ENCODE results near the gene SLC13A2.
A peak's percentile ranks its signal among the peaks of the same experiment; 100 is the strongest.

Gene SLC13A2

DNA sequence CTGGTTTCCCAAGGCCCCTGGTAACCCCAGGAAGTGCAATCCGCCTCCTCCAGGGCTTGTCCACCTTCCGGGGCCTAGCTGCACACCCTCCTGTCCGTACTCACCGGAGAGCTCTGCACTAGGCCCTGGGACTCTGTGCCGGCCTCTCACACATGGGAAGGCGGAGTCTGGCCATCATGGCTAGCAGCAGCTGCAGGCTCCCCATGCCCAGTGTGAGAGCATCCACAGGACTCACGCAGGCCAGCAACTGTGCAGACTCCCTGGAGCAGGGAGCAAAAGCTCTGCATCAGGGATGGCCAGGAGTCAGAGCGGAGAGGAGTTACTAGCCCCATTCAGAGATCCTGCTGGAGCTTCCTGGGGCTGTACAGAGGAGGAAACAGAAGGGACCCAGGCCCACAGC, 52.9 kb downstream of the SLC13A2 start:
- no peak overlapping the region for H3K4me3 ChIP-seq (ENCODE audit: low read depth, low read length)
- no peaks in the 10 kb centered on the region for H3K36me3 ChIP-seq (ENCODE audit: control insufficient read depth in 2 of 2, insufficient read depth in 1 of 2, low read length in 2 of 2)
- H3K4me1 ChIP-seq (ENCODE audit: control insufficient read depth, insufficient read depth, low read length): peaks cover 5% of the 10 kb centered on the region; the same call in 1 of the 2 replicates
- H3K9me3 ChIP-seq (ENCODE audit: control insufficient read depth, insufficient read depth, low read depth, low read length): no peaks in the 10 kb centered on the region
- CTCF ChIA-PET: interaction anchor here (0.8 to 4.7 kb wide), 3 partner anchors 9 to 32 kb away, joined by 3 to 17 read pairs (median 5); no protein-coding TSS in a partner anchor
- H3K27ac ChIP-seq (ENCODE audit: extremely low read depth, low read depth, low read length): no peak overlapping the region
- TF ChIP-seq, protein P1, sequence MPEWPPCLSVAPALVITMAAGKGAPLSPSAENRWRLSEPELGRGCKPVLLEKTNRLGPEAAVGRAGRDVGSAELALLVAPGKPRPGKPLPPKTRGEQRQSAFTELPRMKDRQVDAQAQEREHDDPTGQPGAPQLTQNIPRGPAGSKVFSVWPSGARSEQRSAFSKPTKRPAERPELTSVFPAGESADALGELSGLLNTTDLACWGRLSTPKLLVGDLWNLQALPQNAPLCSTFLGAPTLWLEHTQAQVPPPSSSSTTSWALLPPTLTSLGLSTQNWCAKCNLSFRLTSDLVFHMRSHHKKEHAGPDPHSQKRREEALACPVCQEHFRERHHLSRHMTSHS (tag by site-specific recombination; IDR thresholded peaks at IDR 0.05): no peak
- peak; percentile 74 for TF ChIP-seq ZIC2 (tag by site-specific recombination; IDR thresholded peaks at IDR 0.05)
- POLR2A ChIA-PET: interaction anchor here (0.6 kb wide), 1 partner anchor 104 kb away, joined by 3 read pairs; no protein-coding TSS in a partner anchor

DNA sequence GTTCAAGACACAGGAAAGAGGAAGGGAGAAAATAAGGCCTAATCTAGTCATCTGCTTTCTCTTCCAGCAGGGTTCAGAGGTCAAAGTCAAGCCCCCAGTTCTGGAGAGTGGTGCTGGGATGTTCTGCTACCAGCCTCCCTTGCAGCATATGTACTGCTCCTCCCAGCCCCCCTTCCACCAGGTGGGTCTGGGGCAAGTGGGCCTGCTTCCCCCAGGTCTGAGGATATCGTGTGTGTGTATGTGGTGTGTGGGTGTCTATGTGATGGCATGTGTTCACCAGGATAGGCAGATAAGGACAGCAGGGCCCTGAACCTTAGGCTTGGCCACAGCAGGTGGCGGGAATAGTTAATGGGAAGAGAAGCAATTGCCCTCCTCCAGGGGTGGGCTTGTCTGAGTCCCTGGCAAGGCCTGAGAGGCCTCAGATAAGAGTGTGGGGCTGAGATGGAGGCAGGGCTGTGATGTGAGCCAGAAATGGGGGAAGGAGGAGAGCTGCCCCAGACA, 53.8 kb downstream of the SLC13A2 start:
- Histone ChIP-seq H3K4me3 (ENCODE audit: low read depth, low read length) (no peak overlapping the region), H3K4me1 (ENCODE audit: control insufficient read depth, insufficient read depth, low read length) (peaks cover 5% of the 10 kb centered on the region; the same call in 1 of the 2 replicates), H3K36me3 (ENCODE audit: control insufficient read depth in 2 of 2, insufficient read depth in 1 of 2, low read length in 2 of 2) (no peaks in the 10 kb centered on the region), H3K27ac (ENCODE audit: extremely low read depth, low read depth, low read length) (no peak overlapping the region), H3K9me3 (ENCODE audit: control insufficient read depth, insufficient read depth, low read depth, low read length) (no peaks in the 10 kb centered on the region)
- ChIA-PET CTCF (interaction anchor here (1.2 to 4.7 kb wide), 3 partner anchors 9 to 32 kb away, joined by 3 to 17 read pairs (median 17); no protein-coding TSS in a partner anchor), POLR2A (no interaction called here)
- TF ChIP-seq ZSCAN16 (tag by site-specific recombination; IDR thresholded peaks at IDR 0.05) (no peak), ZNF121 (tag by site-specific recombination; IDR thresholded peaks at IDR 0.05) (no peak), ZNF670 (tag by site-specific recombination; IDR thresholded peaks at IDR 0.05; ENCODE audit: low read depth) (no peak), ZNF426 (tag by site-specific recombination; IDR thresholded peaks at IDR 0.05) (no peak), OSR2 (tag by site-specific recombination; IDR thresholded peaks at IDR 0.05) (no peak), EGR2 (tag by site-specific recombination; IDR thresholded peaks at IDR 0.05; ENCODE audit: low read depth) (peak; percentile 78), ZFHX2 (tag by site-specific recombination; conservative IDR thresholded peaks at IDR 0.05) (peak; percentile 77), ZNF155 (tag by site-specific recombination; IDR thresholded peaks at IDR 0.05) (no peak), ZNF830 (tag by site-specific recombination; IDR thresholded peaks at IDR 0.05; ENCODE audit: low read depth) (no peak), ZIC2 (tag by site-specific recombination; IDR thresholded peaks at IDR 0.05) (peak; percentile 65), ZNF416 (tag by site-specific recombination; IDR thresholded peaks at IDR 0.05) (no peak), ZNF311 (tag by site-specific recombination; IDR thresholded peaks at IDR 0.05; ENCODE audit: borderline replicate concordance) (no peak), ZNF560 (tag by site-specific recombination; IDR thresholded peaks at IDR 0.05; ENCODE audit: borderline replicate concordance) (no peak), ZNF140 (tag by site-specific recombination; IDR thresholded peaks at IDR 0.05) (no peak), SCRT1 (tag by site-specific recombination; IDR thresholded peaks at IDR 0.05; ENCODE audit: borderline replicate concordance) (no peak), KLF9 (tag by site-specific recombination; IDR thresholded peaks at IDR 0.05; ENCODE audit: low read depth) (no peak), ZNF174 (tag by site-specific recombination; IDR thresholded peaks at IDR 0.05) (no peak)
- TF ChIP-seq, protein P2, sequence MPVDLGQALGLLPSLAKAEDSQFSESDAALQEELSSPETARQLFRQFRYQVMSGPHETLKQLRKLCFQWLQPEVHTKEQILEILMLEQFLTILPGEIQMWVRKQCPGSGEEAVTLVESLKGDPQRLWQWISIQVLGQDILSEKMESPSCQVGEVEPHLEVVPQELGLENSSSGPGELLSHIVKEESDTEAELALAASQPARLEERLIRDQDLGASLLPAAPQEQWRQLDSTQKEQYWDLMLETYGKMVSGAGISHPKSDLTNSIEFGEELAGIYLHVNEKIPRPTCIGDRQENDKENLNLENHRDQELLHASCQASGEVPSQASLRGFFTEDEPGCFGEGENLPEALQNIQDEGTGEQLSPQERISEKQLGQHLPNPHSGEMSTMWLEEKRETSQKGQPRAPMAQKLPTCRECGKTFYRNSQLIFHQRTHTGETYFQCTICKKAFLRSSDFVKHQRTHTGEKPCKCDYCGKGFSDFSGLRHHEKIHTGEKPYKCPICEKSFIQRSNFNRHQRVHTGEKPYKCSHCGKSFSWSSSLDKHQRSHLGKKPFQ (tag by site-specific recombination; IDR thresholded peaks at IDR 0.05): no peak
- TF ChIP-seq, protein P3, sequence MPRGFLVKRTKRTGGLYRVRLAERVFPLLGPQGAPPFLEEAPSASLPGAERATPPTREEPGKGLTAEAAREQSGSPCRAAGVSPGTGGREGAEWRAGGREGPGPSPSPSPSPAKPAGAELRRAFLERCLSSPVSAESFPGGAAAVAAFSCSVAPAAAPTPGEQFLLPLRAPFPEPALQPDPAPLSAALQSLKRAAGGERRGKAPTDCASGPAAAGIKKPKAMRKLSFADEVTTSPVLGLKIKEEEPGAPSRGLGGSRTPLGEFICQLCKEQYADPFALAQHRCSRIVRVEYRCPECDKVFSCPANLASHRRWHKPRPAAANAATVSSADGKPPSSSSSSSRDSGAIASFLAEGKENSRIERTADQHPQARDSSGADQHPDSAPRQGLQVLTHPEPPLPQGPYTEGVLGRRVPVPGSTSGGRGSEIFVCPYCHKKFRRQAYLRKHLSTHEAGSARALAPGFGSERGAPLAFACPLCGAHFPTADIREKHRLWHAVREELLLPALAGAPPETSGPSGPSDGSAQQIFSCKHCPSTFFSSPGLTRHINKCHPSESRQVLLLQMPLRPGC (tag by site-specific recombination; IDR thresholded peaks at IDR 0.05): no peak
- TF ChIP-seq, protein P4, sequence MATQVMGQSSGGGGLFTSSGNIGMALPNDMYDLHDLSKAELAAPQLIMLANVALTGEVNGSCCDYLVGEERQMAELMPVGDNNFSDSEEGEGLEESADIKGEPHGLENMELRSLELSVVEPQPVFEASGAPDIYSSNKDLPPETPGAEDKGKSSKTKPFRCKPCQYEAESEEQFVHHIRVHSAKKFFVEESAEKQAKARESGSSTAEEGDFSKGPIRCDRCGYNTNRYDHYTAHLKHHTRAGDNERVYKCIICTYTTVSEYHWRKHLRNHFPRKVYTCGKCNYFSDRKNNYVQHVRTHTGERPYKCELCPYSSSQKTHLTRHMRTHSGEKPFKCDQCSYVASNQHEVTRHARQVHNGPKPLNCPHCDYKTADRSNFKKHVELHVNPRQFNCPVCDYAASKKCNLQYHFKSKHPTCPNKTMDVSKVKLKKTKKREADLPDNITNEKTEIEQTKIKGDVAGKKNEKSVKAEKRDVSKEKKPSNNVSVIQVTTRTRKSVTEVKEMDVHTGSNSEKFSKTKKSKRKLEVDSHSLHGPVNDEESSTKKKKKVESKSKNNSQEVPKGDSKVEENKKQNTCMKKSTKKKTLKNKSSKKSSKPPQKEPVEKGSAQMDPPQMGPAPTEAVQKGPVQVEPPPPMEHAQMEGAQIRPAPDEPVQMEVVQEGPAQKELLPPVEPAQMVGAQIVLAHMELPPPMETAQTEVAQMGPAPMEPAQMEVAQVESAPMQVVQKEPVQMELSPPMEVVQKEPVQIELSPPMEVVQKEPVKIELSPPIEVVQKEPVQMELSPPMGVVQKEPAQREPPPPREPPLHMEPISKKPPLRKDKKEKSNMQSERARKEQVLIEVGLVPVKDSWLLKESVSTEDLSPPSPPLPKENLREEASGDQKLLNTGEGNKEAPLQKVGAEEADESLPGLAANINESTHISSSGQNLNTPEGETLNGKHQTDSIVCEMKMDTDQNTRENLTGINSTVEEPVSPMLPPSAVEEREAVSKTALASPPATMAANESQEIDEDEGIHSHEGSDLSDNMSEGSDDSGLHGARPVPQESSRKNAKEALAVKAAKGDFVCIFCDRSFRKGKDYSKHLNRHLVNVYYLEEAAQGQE (tag by site-specific recombination; IDR thresholded peaks at IDR 0.05): no peak
- TF ChIP-seq, protein P5, sequence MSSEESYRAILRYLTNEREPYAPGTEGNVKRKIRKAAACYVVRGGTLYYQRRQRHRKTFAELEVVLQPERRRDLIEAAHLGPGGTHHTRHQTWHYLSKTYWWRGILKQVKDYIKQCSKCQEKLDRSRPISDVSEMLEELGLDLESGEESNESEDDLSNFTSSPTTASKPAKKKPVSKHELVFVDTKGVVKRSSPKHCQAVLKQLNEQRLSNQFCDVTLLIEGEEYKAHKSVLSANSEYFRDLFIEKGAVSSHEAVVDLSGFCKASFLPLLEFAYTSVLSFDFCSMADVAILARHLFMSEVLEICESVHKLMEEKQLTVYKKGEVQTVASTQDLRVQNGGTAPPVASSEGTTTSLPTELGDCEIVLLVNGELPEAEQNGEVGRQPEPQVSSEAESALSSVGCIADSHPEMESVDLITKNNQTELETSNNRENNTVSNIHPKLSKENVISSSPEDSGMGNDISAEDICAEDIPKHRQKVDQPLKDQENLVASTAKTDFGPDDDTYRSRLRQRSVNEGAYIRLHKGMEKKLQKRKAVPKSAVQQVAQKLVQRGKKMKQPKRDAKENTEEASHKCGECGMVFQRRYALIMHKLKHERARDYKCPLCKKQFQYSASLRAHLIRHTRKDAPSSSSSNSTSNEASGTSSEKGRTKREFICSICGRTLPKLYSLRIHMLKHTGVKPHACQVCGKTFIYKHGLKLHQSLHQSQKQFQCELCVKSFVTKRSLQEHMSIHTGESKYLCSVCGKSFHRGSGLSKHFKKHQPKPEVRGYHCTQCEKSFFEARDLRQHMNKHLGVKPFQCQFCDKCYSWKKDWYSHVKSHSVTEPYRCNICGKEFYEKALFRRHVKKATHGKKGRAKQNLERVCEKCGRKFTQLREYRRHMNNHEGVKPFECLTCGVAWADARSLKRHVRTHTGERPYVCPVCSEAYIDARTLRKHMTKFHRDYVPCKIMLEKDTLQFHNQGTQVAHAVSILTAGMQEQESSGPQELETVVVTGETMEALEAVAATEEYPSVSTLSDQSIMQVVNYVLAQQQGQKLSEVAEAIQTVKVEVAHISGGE (tag by site-specific recombination; conservative IDR thresholded peaks at IDR 0.05; ENCODE audit: low read depth): no peak

Data from HEK293 (cell line).